COLO829 (cell line): ENCODE results near the gene AOAH.

Experiments used
- DNase-seq: peaks from one replicate; pipeline ENCODE4 v3.0.0; 2012; ENCODE audit warnings: low spot score

The AOAH gene

DNA sequence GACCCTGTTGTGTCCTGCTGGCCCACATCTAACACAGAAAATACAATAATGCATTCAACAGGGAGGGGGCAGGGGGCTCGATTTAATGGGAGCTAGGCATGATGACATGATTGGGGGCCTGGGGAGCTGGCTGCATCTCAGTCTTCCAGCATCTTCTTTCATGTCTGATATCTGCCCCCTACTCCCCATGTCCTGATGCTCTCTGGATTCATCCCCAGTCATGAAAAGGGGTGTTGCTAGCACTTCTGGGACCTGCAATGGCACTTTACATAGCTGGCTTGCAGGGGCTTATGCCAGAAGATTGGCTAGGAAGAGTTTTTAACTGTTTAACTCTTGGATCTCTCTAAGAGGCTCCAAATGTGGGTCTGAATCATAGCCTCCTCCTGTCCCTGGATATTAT is 94.9 kb downstream of the AOAH start:
- no peak for DNase-seq

GRCh38 chr7:36627836-36628235 is 96.5 kb downstream of the AOAH start:
- no peak for DNase-seq

- DNase-seq: no peak
Measured at GRCh38 chr7:36626111-36626510, 98.2 kb downstream of the AOAH start.

DNA sequence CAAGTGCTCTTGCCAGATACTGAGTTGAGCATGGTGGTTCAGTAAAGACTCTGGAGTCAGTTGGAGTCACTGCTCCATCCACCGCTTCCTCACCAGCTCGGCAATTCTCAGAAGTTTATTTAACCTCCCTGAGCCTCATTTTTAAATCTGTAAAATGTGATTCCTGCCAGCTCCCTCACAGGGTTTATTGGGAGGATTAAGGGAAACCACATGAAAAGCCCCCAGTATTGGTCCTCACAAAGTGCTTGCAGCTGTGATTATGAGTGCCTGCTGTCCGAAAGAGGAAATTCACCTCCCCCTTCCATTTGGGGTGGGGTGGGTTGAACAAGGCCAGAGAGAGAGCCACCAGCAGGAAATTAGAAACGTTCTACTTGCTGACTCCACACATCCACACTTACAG is 99.0 kb downstream of the AOAH start:
- DNase-seq: no peak

GRCh38 chr7:36623247-36623646 is 101.0 kb downstream of the AOAH start:
- DNase-seq: no peak

GRCh38 chr7:36621396-36621795 is 102.9 kb downstream of the AOAH start:
- no peak for DNase-seq

DNA sequence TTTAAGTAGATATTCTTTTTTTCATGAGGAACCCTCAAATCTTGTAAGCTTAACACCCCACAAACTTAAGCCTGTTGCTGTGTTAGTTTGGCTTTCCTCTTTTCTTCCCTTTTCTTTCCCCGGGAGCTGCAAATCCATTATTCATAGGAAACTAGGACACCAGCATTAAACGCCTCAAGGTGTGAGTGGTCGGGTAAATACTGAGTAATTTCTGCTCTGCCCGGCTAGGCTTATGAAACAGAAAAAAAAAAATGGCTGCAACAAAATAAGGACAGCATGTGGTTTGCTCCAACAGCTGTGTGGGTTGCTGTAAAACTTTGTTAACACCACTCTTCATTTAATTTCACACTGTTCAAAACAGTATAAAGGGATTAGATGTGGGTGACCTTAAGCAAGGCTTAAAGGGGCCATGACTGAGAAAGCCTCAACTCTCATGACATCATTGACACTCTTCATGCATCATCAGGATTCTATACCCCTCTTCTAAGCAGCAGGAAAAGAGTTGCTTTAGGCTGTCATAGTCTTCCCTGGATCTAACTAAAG is 104.1 kb downstream of the AOAH start:
- no peak for DNase-seq

GRCh38 chr7:36617408-36617807 is 106.9 kb downstream of the AOAH start:
- DNase-seq: no peak

DNA sequence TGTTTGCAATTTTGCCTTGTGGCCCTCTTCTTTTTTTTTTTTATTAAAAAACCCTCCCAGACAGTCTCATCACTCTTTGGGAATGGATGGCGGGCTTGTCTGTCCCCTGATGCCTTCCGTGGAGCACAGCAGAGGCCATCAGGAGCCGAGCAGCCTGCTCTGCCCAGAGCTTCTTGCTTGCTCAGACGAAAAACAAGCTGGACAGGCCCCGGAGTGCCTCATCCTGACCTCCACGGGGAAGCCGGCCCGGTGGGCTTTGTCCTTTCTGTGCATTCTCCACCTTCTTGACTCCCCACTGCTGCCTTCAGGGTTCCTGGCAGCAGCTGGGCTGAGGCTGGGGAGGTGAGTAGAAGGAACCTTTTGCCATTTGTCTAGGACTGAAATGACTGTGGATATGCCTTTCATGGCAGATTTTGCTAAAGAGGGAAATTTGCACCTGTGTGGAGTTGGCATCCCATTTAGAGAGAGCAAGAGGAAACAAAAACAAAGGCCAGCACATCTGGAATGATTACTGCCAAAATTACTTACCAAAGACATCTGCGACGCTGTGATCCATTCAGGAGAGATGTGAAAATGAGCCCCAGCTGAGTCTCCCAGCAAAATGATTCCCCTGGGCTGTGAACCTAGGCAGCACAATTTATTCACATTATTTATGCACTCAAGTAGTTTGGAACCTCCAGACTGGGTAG is 108.3 kb downstream of the AOAH start:
- DNase-seq: no peak

GRCh38 chr7:36614959-36615358 is 109.3 kb downstream of the AOAH start:
- no peak for DNase-seq

GRCh38 chr7:36613031-36613614 is 111.2 kb downstream of the AOAH start:
- no peak for DNase-seq

DNA sequence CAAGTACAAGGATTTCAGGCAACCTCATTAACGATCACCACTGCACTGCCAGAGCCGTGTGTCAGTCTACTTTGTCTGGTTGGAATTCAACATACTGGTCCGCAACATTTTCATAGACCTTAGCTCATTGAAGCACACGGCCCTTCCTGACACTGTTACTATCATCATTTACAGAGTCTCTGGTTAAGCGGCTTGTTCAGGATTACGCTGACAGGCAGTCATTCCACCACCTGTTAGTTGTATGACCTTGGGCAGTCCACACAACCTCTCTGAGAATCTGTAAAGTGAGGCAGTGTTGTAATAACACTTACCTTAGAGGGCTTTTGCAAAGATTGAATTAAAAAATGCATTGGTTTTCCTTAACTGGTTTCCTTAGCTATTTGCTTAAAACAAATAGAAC is 112.6 kb downstream of the AOAH start:
- no peak for DNase-seq

- no peak for DNase-seq
Measured at GRCh38 chr7:36607721-36608095, 116.6 kb downstream of the AOAH start.

DNA sequence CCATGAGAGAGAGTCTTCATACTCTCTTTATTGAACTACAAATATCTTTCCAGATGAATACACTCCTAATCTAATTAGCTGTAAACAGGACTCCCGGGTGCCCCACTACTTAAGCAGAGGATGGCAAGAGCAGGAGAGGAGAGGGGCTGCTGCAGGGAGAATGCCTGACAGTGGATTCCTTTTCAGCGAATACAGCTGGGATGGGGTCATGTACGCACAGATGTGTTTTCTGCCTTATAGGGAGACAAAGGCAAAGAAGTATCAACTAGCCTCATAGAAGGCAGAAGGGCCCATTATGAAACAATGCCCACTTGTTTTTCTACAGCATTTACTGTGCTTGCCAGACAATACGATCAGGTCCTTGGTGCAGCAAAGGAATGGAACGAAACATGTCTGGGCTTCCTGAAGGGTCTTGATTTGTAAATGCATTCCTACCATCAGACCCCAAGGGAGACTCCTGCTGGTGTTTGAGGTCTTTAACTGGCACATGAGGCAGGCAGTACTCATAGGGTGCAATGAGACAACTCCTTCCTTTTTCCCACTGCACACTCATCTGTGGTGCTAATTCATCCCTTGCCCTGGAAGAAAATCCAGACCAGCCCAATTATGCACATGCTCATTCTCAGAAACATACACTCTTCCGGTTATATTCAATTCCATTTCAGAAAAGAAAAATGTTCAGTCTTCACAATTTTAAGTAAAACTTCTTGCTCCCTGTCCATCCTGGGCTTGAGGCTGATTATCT is 117.1 kb downstream of the AOAH start:
- DNase-seq: no peak

DNA sequence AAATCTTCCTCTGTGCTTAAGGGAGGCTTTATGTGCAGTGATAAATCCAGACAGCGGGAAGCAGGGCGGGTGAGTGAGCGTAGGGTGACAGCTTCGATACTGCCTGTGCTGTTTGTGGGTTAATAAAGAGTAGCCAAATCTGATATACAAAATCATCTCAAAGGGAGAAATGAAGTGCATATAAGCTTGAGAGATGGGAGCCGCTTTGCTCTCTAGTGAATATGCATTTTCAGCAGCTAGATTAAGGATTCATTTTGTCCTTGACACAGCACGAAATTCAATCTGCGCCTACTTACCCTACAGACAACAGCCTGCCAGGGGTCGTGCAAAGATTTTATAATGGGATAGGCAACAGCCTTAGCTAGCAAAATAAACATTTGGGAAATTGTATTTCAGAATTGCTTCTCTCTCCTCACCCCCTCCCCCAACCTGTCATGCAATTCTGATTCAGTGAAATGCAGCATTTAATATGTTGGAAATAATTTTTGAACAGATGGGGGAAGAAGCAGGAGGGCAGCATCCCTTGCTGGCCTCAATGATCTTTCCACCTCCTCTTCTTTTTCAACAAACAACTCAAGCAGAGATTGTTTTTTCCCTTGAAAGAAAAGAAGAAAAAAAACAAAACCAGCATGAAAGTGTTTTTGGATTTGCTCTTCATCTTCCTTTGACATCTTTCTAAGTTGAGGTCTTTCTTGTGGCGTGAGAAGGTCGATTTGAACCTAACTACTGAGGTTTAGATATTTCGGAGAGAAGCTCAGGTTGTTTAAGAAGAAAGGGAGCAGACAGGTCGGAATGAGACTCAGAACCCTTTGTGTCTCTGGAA is 117.9 kb downstream of the AOAH start:
- DNase-seq: no peak

DNA sequence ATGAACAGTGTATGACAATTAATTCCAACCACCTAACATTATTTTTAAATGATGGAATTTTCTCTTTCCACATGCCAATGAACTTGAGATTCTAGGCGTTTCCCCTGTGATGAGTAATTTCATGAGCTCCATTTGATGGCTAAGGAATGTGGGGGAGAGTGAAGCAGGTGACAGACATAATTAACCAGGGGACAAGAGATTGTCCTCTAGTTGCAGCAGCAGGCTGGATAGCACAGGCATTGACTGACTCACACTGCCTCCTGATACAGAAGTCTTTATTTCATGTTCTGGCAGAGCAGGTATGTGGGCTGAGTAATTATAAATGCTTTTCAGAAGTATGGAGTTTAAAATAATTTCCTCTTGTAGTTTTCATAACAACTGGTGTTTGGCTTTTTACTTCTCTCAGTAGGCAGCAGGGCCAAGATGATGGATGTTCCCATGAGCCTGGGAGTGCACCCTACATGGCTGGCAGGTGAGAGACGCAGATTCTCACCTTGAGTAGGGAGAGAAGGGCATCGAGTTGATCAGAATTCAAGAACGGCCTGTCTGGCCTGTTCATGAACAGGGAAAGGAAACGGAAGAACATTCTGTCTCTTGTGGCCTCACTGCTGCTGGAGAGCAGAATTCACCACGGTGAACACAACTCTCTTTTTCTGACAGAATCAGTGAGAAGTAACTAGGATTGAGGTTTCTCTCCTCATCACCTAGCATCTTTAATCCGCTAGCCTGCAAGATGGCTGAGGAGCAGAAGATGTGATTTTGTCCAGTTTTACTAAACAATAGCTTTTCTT is 118.8 kb downstream of the AOAH start:
- DNase-seq: no peak

DNA sequence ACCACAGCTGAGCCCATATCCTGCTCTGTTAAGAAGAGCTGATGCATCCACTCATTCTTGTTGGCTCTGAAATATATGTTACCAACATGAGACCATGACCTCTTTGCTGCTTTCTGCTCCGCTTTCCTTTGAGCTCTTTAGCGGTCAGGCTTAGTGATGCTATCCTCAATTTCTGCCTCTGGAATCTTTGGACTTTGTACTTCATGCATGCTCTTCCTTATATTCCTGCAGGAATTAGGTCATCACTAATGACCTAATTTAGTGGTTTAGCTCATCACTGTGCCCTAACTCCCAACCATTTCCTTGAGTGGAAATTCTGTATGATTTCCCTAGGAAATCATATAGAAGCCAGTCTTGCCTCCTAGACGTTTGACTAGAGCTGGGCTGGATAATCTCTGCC is 119.5 kb downstream of the AOAH start:
- DNase-seq: no peak

GRCh38 chr7:36602934-36603887 is 121.1 kb downstream of the AOAH start:
- DNase-seq: no peak

- no peak for DNase-seq
Measured at GRCh38 chr7:36602511-36602910, 121.8 kb downstream of the AOAH start.

DNA sequence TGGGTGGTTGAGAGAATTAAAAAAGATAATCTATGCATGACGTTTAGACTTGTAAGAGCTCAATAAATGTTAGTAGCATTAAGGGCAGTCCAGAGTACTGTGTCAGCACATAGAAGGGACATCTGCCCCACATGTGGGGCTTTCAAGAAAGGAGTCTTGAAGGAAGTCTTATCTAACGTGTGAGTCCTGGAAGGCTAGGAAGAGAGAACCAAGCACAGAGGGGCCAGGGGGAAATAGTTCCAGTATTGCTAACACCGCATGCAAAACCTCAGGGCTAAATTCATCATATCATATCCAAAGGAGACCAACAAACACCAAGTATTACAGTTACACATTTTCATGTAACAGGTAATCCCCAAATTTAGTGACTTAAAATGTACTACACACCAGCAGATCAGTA is 122.7 kb downstream of the AOAH start:
- DNase-seq: no peak
